Calu3 (cell line): ENCODE data around the gene CD93. TPM values are rescaled to one million over a fixed set of nuclear protein-coding genes. Genes with fewer than 3 reads are reported as not detected.

Experiments
- BruUV-seq: library from RNA; stranded (reverse); fragments of 400-500 nt; replicated peaks from 2 replicates; lab custom pipeline; 2021; lab: Mats Ljungman, UMichigan
- CTCF ChIA-PET: fragments of 300-600 bp; sonication (Branson Sonifier 250); formaldehyde crosslinking; loops from one replicate; lab custom pipeline; 2022; ENCODE audit warnings: antibody characterized with exemption; lab: Charles Lee
- DNase-seq: peaks from one replicate; pipeline ENCODE4 v3.0.0; 2022
- H3K27ac Mint-ChIP-seq: one replicate; pipeline ENCODE4 v1.8.0; 2022; ENCODE audit warnings: mixed read lengths; ENCODE audit not compliant: unreplicated experiment
- H3K27me3 Mint-ChIP-seq: one replicate; pipeline ENCODE4 v1.8.0; 2022; ENCODE audit warnings: mixed read lengths; ENCODE audit not compliant: unreplicated experiment
- H3K36me3 Mint-ChIP-seq: one replicate; pipeline ENCODE4 v1.8.0; 2022; ENCODE audit warnings: mild to moderate bottlenecking, moderate library complexity, mixed read lengths; ENCODE audit not compliant: insufficient read depth, unreplicated experiment
- H3K4me1 Mint-ChIP-seq: one replicate; pipeline ENCODE4 v1.8.0; 2022; ENCODE audit warnings: mild to moderate bottlenecking, low read depth, mixed read lengths; ENCODE audit not compliant: unreplicated experiment
- H3K4me3 Mint-ChIP-seq: one replicate; pipeline ENCODE4 v1.8.0; 2022; ENCODE audit warnings: mild to moderate bottlenecking, low read depth, moderate library complexity, mixed read lengths; ENCODE audit not compliant: unreplicated experiment
- H3K9me3 Mint-ChIP-seq: one replicate; pipeline ENCODE4 v1.8.0; 2022; ENCODE audit warnings: low read depth, mixed read lengths; ENCODE audit not compliant: unreplicated experiment
- CTCF ChIP-seq: fragments of 200-600 bp; IDR thresholded peaks from one replicate; pipeline ENCODE4 v1.8.0; 2022; ENCODE audit warnings: antibody characterized with exemption; ENCODE audit not compliant: unreplicated experiment
- intact Hi-C: fragments of 100-400 bp; cut with micrococcal nuclease; formaldehyde crosslinking; loops from one replicate; pipeline ENCODE4 v1.10.0; 2022; ENCODE audit not compliant: unreplicated experiment
- total RNA-seq: library from RNA; stranded (reverse); gene quantifications from 2 replicates; pipeline ENCODE4 v1.2.3, GENCODE V29; 2022

Gene CD93
- total RNA-seq, 1 experiment from 2014 or later: not detected

GRCh38 chr20:23118766-23119165 is 32.6 kb upstream of the CD93 start:
- Mint-ChIP-seq H3K27me3 (no peaks in the 10 kb centered on the region), H3K27ac (no peak overlapping the region), H3K9me3 (no peaks in the 10 kb centered on the region), H3K36me3 (no peaks in the 10 kb centered on the region), H3K4me1 (no peaks in the 10 kb centered on the region), H3K4me3 (no peak overlapping the region)
- no TSS peak for BruUV-seq
- intact Hi-C loops: no loop called here
- no peak for DNase-seq
- TF ChIP-seq CTCF: no peak
- CTCF ChIA-PET: no interaction called here

- Mint-ChIP-seq H3K9me3 (no peaks in the 10 kb centered on the region), H3K4me1 (no peaks in the 10 kb centered on the region), H3K27ac (no peak overlapping the region), H3K27me3 (no peaks in the 10 kb centered on the region), H3K36me3 (no peaks in the 10 kb centered on the region), H3K4me3 (no peak overlapping the region)
- CTCF ChIA-PET: no interaction called here
- no TSS peak for BruUV-seq
- intact Hi-C loops: no loop called here
- TF ChIP-seq CTCF: no peak
- DNase-seq: no peak
Measured at GRCh38 chr20:23118144-23118543, 32.0 kb upstream of the CD93 start.

GRCh38 chr20:23117738-23118137 is 31.6 kb upstream of the CD93 start:
- TF ChIP-seq CTCF: no peak
- H3K9me3 Mint-ChIP-seq: no peaks in the 10 kb centered on the region
- no TSS peak for BruUV-seq
- no peaks in the 10 kb centered on the region for H3K36me3 Mint-ChIP-seq
- no peak for DNase-seq
- H3K4me3 Mint-ChIP-seq: no peak overlapping the region
- intact Hi-C loops: no loop called here
- H3K4me1 Mint-ChIP-seq: no peaks in the 10 kb centered on the region
- no peaks in the 10 kb centered on the region for H3K27me3 Mint-ChIP-seq
- no peak overlapping the region for H3K27ac Mint-ChIP-seq
- CTCF ChIA-PET: no interaction called here

GRCh38 chr20:23116311-23117089 is 30.4 kb upstream of the CD93 start:
- DNase-seq: no peak

More at GRCh38 chr20:23116311-23117089, 30.4 kb upstream of the CD93 start:
- no peak overlapping the region for H3K27ac Mint-ChIP-seq
- no peaks in the 10 kb centered on the region for H3K36me3 Mint-ChIP-seq
- H3K4me1 Mint-ChIP-seq: no peaks in the 10 kb centered on the region
- H3K4me3 Mint-ChIP-seq: no peak overlapping the region
- TF ChIP-seq CTCF: no peak
- intact Hi-C loops: no loop called here
- CTCF ChIA-PET: no interaction called here
- H3K27me3 Mint-ChIP-seq: no peaks in the 10 kb centered on the region
- no TSS peak for BruUV-seq
- H3K9me3 Mint-ChIP-seq: no peaks in the 10 kb centered on the region
